Measurements from ENCODE around the gene SLC37A1.

SLC37A1 gene

GRCh38 chr21:42527489-42528158 lies 14.0 kb downstream of the SLC37A1 start:
- peaks cover 27% of the 10 kb centered on the region for H4K20me1 ChIP-seq (ENCODE audit: insufficient read depth, low read length)
- peak overlapping the region; percentile 66 for H3K27ac ChIP-seq (ENCODE audit: low read length)
- no peaks in the 10 kb centered on the region for H3K27me3 ChIP-seq (ENCODE audit: insufficient read depth, low read length, poor library complexity)
- no peaks in the 10 kb centered on the region for H3K9me3 ChIP-seq (ENCODE audit: insufficient read depth, low read length, severe bottlenecking)
- H3K4me1 ChIP-seq (ENCODE audit: insufficient read depth, low read length) = peaks cover 26% of the 10 kb centered on the region
- no peak overlapping the region for H2AFZ ChIP-seq (ENCODE audit: low read depth, low read length)
- peak overlapping the region in 1 of 2 experiments; percentile 49; a peak in 2 of 4 replicates for H3K4me3 ChIP-seq (ENCODE audit: low read depth in 1 of 2, low read length in 2 of 2)
- peak overlapping the region; percentile 38 for H3K9ac ChIP-seq (ENCODE audit: low read depth, low read length)
- H3K4me2 ChIP-seq (ENCODE audit: insufficient read depth, low read length) = peak overlapping the region; percentile 79
- H3K36me3 ChIP-seq (ENCODE audit: insufficient read depth, low read length) = 0 out of 2 replicates have a peak, but pooled peaks cover 6% of the 10 kb centered on the region
- TF ChIP-seq EZH2 (IDR thresholded peaks at IDR 0.05; ENCODE audit: borderline replicate concordance, low read depth, low read length, severe bottlenecking) (no peak), CTCF (IDR thresholded peaks at IDR 0.05; ENCODE audit: borderline replicate concordance, extremely low read depth, low read length, poor library complexity, severe bottlenecking) (no peak)
- DNase-seq (peak; percentile 82), ATAC-seq (ENCODE audit: insufficient read depth, low read depth) (peak; percentile 99)
- no peaks in the 10 kb centered on the region for H3K79me2 ChIP-seq (ENCODE audit: insufficient read depth, low read length)

GRCh38 chr21:42530167-42530518 lies 16.5 kb downstream of the SLC37A1 start:
- DNase-seq (no peak), ATAC-seq (ENCODE audit: insufficient read depth, low read depth) (no peak)
- H3K79me2 ChIP-seq (ENCODE audit: insufficient read depth, low read length) = no peaks in the 10 kb centered on the region
- no peak overlapping the region for H2AFZ ChIP-seq (ENCODE audit: low read depth, low read length)
- peaks cover 29% of the 10 kb centered on the region for H4K20me1 ChIP-seq (ENCODE audit: insufficient read depth, low read length)
- H3K27ac ChIP-seq (ENCODE audit: low read length) = no peak overlapping the region
- H3K4me3 ChIP-seq (ENCODE audit: low read depth in 1 of 2, low read length in 2 of 2) = no peak overlapping the region
- TF ChIP-seq CTCF (IDR thresholded peaks at IDR 0.05; ENCODE audit: borderline replicate concordance, extremely low read depth, low read length, poor library complexity, severe bottlenecking) = no peak
- TF ChIP-seq EZH2 (IDR thresholded peaks at IDR 0.05; ENCODE audit: borderline replicate concordance, low read depth, low read length, severe bottlenecking) = no peak
- no peaks in the 10 kb centered on the region for H3K36me3 ChIP-seq (ENCODE audit: insufficient read depth, low read length)
- no peaks in the 10 kb centered on the region for H3K27me3 ChIP-seq (ENCODE audit: insufficient read depth, low read length, poor library complexity)
- no peak overlapping the region for H3K9ac ChIP-seq (ENCODE audit: low read depth, low read length)
- no peak overlapping the region for H3K4me2 ChIP-seq (ENCODE audit: insufficient read depth, low read length)
- no peaks in the 10 kb centered on the region for H3K9me3 ChIP-seq (ENCODE audit: insufficient read depth, low read length, severe bottlenecking)
- peaks cover 26% of the 10 kb centered on the region for H3K4me1 ChIP-seq (ENCODE audit: insufficient read depth, low read length)

- Histone ChIP-seq H3K27me3 (ENCODE audit: insufficient read depth, low read length, poor library complexity) (no peaks in the 10 kb centered on the region), H3K9ac (ENCODE audit: low read depth, low read length) (no peak overlapping the region), H3K27ac (ENCODE audit: low read length) (no peak overlapping the region), H2AFZ (ENCODE audit: low read depth, low read length) (no peak overlapping the region), H3K4me1 (ENCODE audit: insufficient read depth, low read length) (peaks cover 21% of the 10 kb centered on the region), H4K20me1 (ENCODE audit: insufficient read depth, low read length) (peaks cover 26% of the 10 kb centered on the region), H3K4me3 (ENCODE audit: low read depth in 1 of 2, low read length in 2 of 2) (no peak overlapping the region), H3K79me2 (ENCODE audit: insufficient read depth, low read length) (no peaks in the 10 kb centered on the region), H3K4me2 (ENCODE audit: insufficient read depth, low read length) (no peak overlapping the region), H3K36me3 (ENCODE audit: insufficient read depth, low read length) (peaks cover 4% of the 10 kb centered on the region; the same call in 1 of the 2 replicates), H3K9me3 (ENCODE audit: insufficient read depth, low read length, severe bottlenecking) (no peaks in the 10 kb centered on the region)
- no peak for DNase-seq
- ATAC-seq (ENCODE audit: insufficient read depth, low read depth) = no peak
- TF ChIP-seq CTCF (IDR thresholded peaks at IDR 0.05; ENCODE audit: borderline replicate concordance, extremely low read depth, low read length, poor library complexity, severe bottlenecking) (no peak), EZH2 (IDR thresholded peaks at IDR 0.05; ENCODE audit: borderline replicate concordance, low read depth, low read length, severe bottlenecking) (no peak)
Measured at GRCh38 chr21:42531771-42532170, 18.1 kb downstream of the SLC37A1 start.
